GM18499 (cell line): Measurements from ENCODE around the gene FSIP1.

Experiments
- ATAC-seq: cut with Tn5 transposase; IDR thresholded peaks from one replicate; pipeline ENCODE4 v1.9.1; 2021; ENCODE audit warnings: moderate number of reproducible peaks; ENCODE audit not compliant: insufficient read depth, unreplicated experiment

The FSIP1 gene

GRCh38 chr15:39654304-39654703 lies 128.3 kb downstream of the FSIP1 start:
- ATAC-seq: no peak

GRCh38 chr15:39651881-39652280 lies 130.8 kb downstream of the FSIP1 start:
- no peak for ATAC-seq

GRCh38 chr15:39651295-39651694 lies 131.3 kb downstream of the FSIP1 start:
- no peak for ATAC-seq

GRCh38 chr15:39649757-39650156 lies 132.9 kb downstream of the FSIP1 start:
- ATAC-seq: no peak

- no peak for ATAC-seq
These were observed 136.2 kb downstream of the FSIP1 start for GRCh38 chr15:39646425-39646824.

- ATAC-seq: no peak
These were observed 136.7 kb downstream of the FSIP1 start for GRCh38 chr15:39645976-39646257.

GRCh38 chr15:39645138-39645975 lies 137.3 kb downstream of the FSIP1 start:
- no peak for ATAC-seq

- ATAC-seq: no peak
These were observed 138.5 kb downstream of the FSIP1 start for GRCh38 chr15:39644136-39644535.

- ATAC-seq: no peak
These were observed 138.9 kb downstream of the FSIP1 start for GRCh38 chr15:39643727-39644126.

- ATAC-seq: no peak
These were observed 140.5 kb downstream of the FSIP1 start for GRCh38 chr15:39642011-39642640.

GRCh38 chr15:39641191-39641889 lies 141.3 kb downstream of the FSIP1 start:
- ATAC-seq: no peak

GRCh38 chr15:39640665-39641064 lies 142.0 kb downstream of the FSIP1 start:
- no peak for ATAC-seq

- no peak for ATAC-seq
These were observed 143.6 kb downstream of the FSIP1 start for GRCh38 chr15:39639037-39639436.

- no peak for ATAC-seq
These were observed 144.6 kb downstream of the FSIP1 start for GRCh38 chr15:39638041-39638440.

GRCh38 chr15:39631357-39631756 lies 151.3 kb downstream of the FSIP1 start:
- ATAC-seq: no peak

- no peak for ATAC-seq
These were observed 152.7 kb downstream of the FSIP1 start for GRCh38 chr15:39629906-39630305.

GRCh38 chr15:39629371-39629770 lies 153.3 kb downstream of the FSIP1 start:
- no peak for ATAC-seq

GRCh38 chr15:39628546-39629257 lies 153.9 kb downstream of the FSIP1 start:
- no peak for ATAC-seq

GRCh38 chr15:39628144-39628508 lies 154.5 kb downstream of the FSIP1 start:
- ATAC-seq: no peak

GRCh38 chr15:39627451-39628143 lies 155.0 kb downstream of the FSIP1 start:
- no peak for ATAC-seq
